Keratinocyte (primary cell): ENCODE measurements around the gene SFXN4. TPM values are rescaled to one million over a fixed set of nuclear protein-coding genes. Genes with fewer than 3 reads are reported as not detected.

Experiments used
- DNase-seq: peaks from one replicate; pipeline ENCODE4 v3.0.0-alpha.2; 2011; ENCODE audit warnings: low read depth, missing footprints, low spot score
- FAIRE-seq: peaks from 2 replicates; lab custom pipeline; 2011; peaks lifted over from hg19 to GRCh38; lab: Jason Lieb, UNC
- H2AFZ ChIP-seq: 2 replicates; pipeline ENCODE4 v1.6.0; 2012; ENCODE audit warnings: low read length, control low read depth, inconsistent platforms; ENCODE audit not compliant: control insufficient read depth
- H3K27ac ChIP-seq: 2 replicates; pipeline ENCODE4 v1.5.1; 2011; ENCODE audit warnings: low read length; ENCODE audit not compliant: control insufficient read depth, insufficient read depth
- H3K27me3 ChIP-seq: 3 replicates; pipeline ENCODE4 v1.6.0; 2011; ENCODE audit warnings: low read length; ENCODE audit not compliant: control insufficient read depth, insufficient read depth; ENCODE audit errors: extremely low read depth
- H3K36me3 ChIP-seq, 2 experiments: 2 replicates in 1 of 2; 3 replicates in 1 of 2; pipeline ENCODE4 v1.5.1; 2011; ENCODE audit warnings: low read length in 2 of 2, mild to moderate bottlenecking in 1 of 2; ENCODE audit not compliant: control insufficient read depth in 2 of 2, insufficient read depth in 2 of 2; ENCODE audit errors: extremely low read depth in 1 of 2
- H3K4me1 ChIP-seq: 3 replicates; pipeline ENCODE4 v1.5.1; 2011; ENCODE audit warnings: low read length; ENCODE audit not compliant: control insufficient read depth, insufficient read depth; ENCODE audit errors: extremely low read depth
- H3K4me2 ChIP-seq: 3 replicates; pipeline ENCODE4 v1.6.0; 2011; ENCODE audit warnings: low read depth, low read length; ENCODE audit not compliant: control insufficient read depth, insufficient read depth; ENCODE audit errors: extremely low read depth
- H3K4me3 ChIP-seq, 3 experiments: fragments of 200-600 bp in 1 of 3; sonication (generic) in 1 of 3; 2 replicates in 2 of 3; 3 replicates in 1 of 3; pipeline ENCODE4 v1.5.1; 2011 to 2016; ENCODE audit warnings: low read length in 3 of 3, mild to moderate bottlenecking in 3 of 3, control low read depth in 2 of 3, inconsistent platforms in 1 of 3, low read depth in 1 of 3, mixed read lengths in 1 of 3, mixed run types in 1 of 3, moderate library complexity in 1 of 3; ENCODE audit not compliant: control insufficient read depth in 2 of 3, insufficient read depth in 2 of 3; ENCODE audit errors: extremely low read depth in 1 of 3
- H3K79me2 ChIP-seq: 2 replicates; pipeline ENCODE4 v1.6.0; 2012; ENCODE audit warnings: low read length; ENCODE audit not compliant: control insufficient read depth, insufficient read depth
- H3K9ac ChIP-seq: 3 replicates; pipeline ENCODE4 v1.6.0; 2011; ENCODE audit warnings: low read length; ENCODE audit not compliant: control insufficient read depth, insufficient read depth; ENCODE audit errors: extremely low read depth
- H3K9me1 ChIP-seq: 3 replicates; pipeline ENCODE4 v1.6.0; 2011; ENCODE audit warnings: low read length; ENCODE audit not compliant: control insufficient read depth, insufficient read depth; ENCODE audit errors: extremely low read depth
- H3K9me3 ChIP-seq: 2 replicates; pipeline ENCODE4 v1.5.1; 2012; ENCODE audit warnings: low read depth, low read length; ENCODE audit not compliant: control insufficient read depth
- H4K20me1 ChIP-seq: 3 replicates; pipeline ENCODE4 v1.6.0; 2011; ENCODE audit warnings: low read length; ENCODE audit not compliant: control insufficient read depth, insufficient read depth; ENCODE audit errors: extremely low read depth
- CTCF ChIP-seq, 3 experiments: IDR thresholded peaks in 1 of 3; conservative IDR thresholded peaks in 1 of 3; optimal IDR thresholded peaks in 1 of 3; 2 replicates in 2 of 3; 3 replicates in 1 of 3; pipeline versions ENCODE3 to v1.5.1; 2011; ENCODE audit warnings: low read length in 3 of 3, mild to moderate bottlenecking in 3 of 3, moderate library complexity in 2 of 3, control low read depth in 1 of 3, inconsistent platforms in 1 of 3; ENCODE audit not compliant: insufficient read depth in 2 of 3; ENCODE audit errors: extremely low read depth in 1 of 3
- EZH2 ChIP-seq: IDR thresholded peaks from one replicate; pipeline ENCODE4 v1.6.1; 2012; ENCODE audit warnings: inconsistent platforms, mild to moderate bottlenecking, low read length, moderate library complexity
- dilution Hi-C: fragments of 300-500 bp; cut with MboI; formaldehyde crosslinking; loops from one replicate; pipeline ENCODE4 v1.7.0; 2020; ENCODE audit warnings: low sequenced_read_pairs; ENCODE audit not compliant: extremely low pct_ligation_motif_present
- polyA plus RNA-seq, 5 experiments: library from polyadenylated mRNA; depleted of rRNA in 3 of 5; stranded (reverse) in 3 of 5; stranded (forward) in 1 of 5; unstranded in 1 of 5; fragments of >200 nt; gene quantifications; 1 replicate in 1 of 5; 2 replicates in 3 of 5; 3 replicates in 1 of 5; pipeline versions ENCODE4 v1.2.1 to v1.2.3, GENCODE V29; 2011 to 2012; ENCODE audit warnings: missing spikeins in 2 of 5, low read depth in 1 of 5, low replicate concordance in 1 of 5

Gene SFXN4
- polyA plus RNA-seq, 1 donor (not counting 4 experiments of a cell fraction or from before 2014, with no cell fraction given) = 27.6 TPM

GRCh38 chr10:119159332-119159731 is 6.2 kb downstream of the SFXN4 start:
- H3K27me3 ChIP-seq = no peaks in the 10 kb centered on the region
- TF ChIP-seq CTCF (optimal IDR thresholded peaks at IDR 0.05 in 1 of 3, IDR thresholded peaks at IDR 0.05 in 1 of 3, conservative IDR thresholded peaks at IDR 0.05 in 1 of 3; ENCODE audit: extremely low read depth in 1 of 3, insufficient read depth in 2 of 3, low read length in 3 of 3) = no peak
- TF ChIP-seq EZH2 = no peak
- no peak for DNase-seq
- H4K20me1 ChIP-seq = no peaks in the 10 kb centered on the region
- H3K9me3 ChIP-seq = no peaks in the 10 kb centered on the region
- no peak overlapping the region for H3K9ac ChIP-seq
- peaks cover 7% of the 10 kb centered on the region for H3K4me1 ChIP-seq
- no peak overlapping the region for H3K4me2 ChIP-seq
- H3K27ac ChIP-seq = no peak overlapping the region
- H3K4me3 ChIP-seq = no peak overlapping the region
- no peak overlapping the region for H2AFZ ChIP-seq
- dilution Hi-C loops = no loop called here
- H3K36me3 ChIP-seq = peaks cover 29 to 31% of the 10 kb centered on the region in 2 experiments
- no peaks in the 10 kb centered on the region for H3K9me1 ChIP-seq
- FAIRE-seq = no peak
- H3K79me2 ChIP-seq = no peaks in the 10 kb centered on the region

GRCh38 chr10:119153661-119154060 is 11.9 kb downstream of the SFXN4 start:
- TF ChIP-seq CTCF (optimal IDR thresholded peaks at IDR 0.05 in 1 of 3, IDR thresholded peaks at IDR 0.05 in 1 of 3, conservative IDR thresholded peaks at IDR 0.05 in 1 of 3; ENCODE audit: extremely low read depth in 1 of 3, insufficient read depth in 2 of 3, low read length in 3 of 3) = no peak
- FAIRE-seq (no peak), DNase-seq (no peak)
- Histone ChIP-seq H2AFZ (no peak overlapping the region), H3K27ac (no peak overlapping the region), H3K9ac (no peak overlapping the region), H3K4me3 (no peak overlapping the region), H3K36me3 (peaks cover 25 to 32% of the 10 kb centered on the region in 2 experiments), H3K4me2 (no peak overlapping the region), H3K79me2 (no peaks in the 10 kb centered on the region), H4K20me1 (no peaks in the 10 kb centered on the region), H3K4me1 (no peaks in the 10 kb centered on the region), H3K27me3 (no peaks in the 10 kb centered on the region), H3K9me1 (no peaks in the 10 kb centered on the region), H3K9me3 (no peaks in the 10 kb centered on the region)
- dilution Hi-C loops = no loop called here
